ENCODE results near the gene TIMM23B. TPM values are rescaled to one million over a fixed set of nuclear protein-coding genes. Genes with fewer than 3 reads are reported as not detected.
"Not testable (repeated sequence)": the region's sequence is repeated elsewhere in the genome, so short reads cannot be mapped to it uniquely, and the experiment has no call there.

The TIMM23B gene
- total RNA-seq, 1 experiment from 2014 or later, result 24.2 TPM

GRCh38 chr10:49916451-49916850 is 25.4 kb upstream of the TIMM23B start:
- H3K79me2 ChIP-seq (ENCODE audit: insufficient read depth, low read length); H2BK120ac ChIP-seq (ENCODE audit: low read depth, low read length, poor library complexity, severe bottlenecking); H3K9me3 ChIP-seq (ENCODE audit: control insufficient read depth, low read depth, low read length); H3K27me3 ChIP-seq (ENCODE audit: insufficient read depth, low read length); H2BK12ac ChIP-seq (ENCODE audit: insufficient read length, low read depth, low read length); H3K27ac Mint-ChIP-seq; H3K4me1 Mint-ChIP-seq; H3T11ph ChIP-seq (ENCODE audit: low read length); H3K4me3 Mint-ChIP-seq; H3K4ac ChIP-seq (ENCODE audit: low read depth, low read length); H3K79me1 ChIP-seq (ENCODE audit: insufficient read depth, low read depth, low read length, poor library complexity, severe bottlenecking); H3K14ac ChIP-seq (ENCODE audit: insufficient read depth, low read length); H3K4me2 ChIP-seq (ENCODE audit: insufficient read depth, insufficient read length, low read length); H2BK15ac ChIP-seq (ENCODE audit: low read depth, low read length); H2BK20ac ChIP-seq (ENCODE audit: low read depth, low read length, poor library complexity, severe bottlenecking); H3K27ac ChIP-seq (ENCODE audit: insufficient read length, low read depth, low read length); H2AK5ac ChIP-seq (ENCODE audit: insufficient read length, low read length); H3K56ac ChIP-seq (ENCODE audit: insufficient read length, low read depth, low read length); H3K23me2 ChIP-seq (ENCODE audit: insufficient read length, low read depth, low read length, poor library complexity, severe bottlenecking); H2AFZ ChIP-seq (ENCODE audit: low read length); H4K20me1 ChIP-seq (ENCODE audit: control insufficient read depth, insufficient read depth, insufficient read length); H4K5ac ChIP-seq (ENCODE audit: insufficient read length, low read depth, low read length); H3K18ac ChIP-seq (ENCODE audit: insufficient read length, low read depth, low read length); H3K4me1 ChIP-seq (ENCODE audit: insufficient read depth, low read length); H3K27me3 Mint-ChIP-seq (ENCODE audit: low read depth); H3K23ac ChIP-seq (ENCODE audit: insufficient read length, low read depth, low read length); H4K91ac ChIP-seq (ENCODE audit: insufficient read length, low read depth, low read length); H3K9ac ChIP-seq (ENCODE audit: extremely low read depth, insufficient read length, low read length); DNase-seq; H4K8ac ChIP-seq (replicated peaks; ENCODE audit: insufficient read length, low read depth, low read length); H2BK5ac ChIP-seq (ENCODE audit: insufficient read length, low read length); H3K9me3 Mint-ChIP-seq: not testable (repeated sequence)
- H3K36me3 Mint-ChIP-seq (ENCODE audit: insufficient read depth in 1 of 3, low read depth in 3 of 3), result peaks cover 1 to 26% (median 17%) of the 10 kb centered on the region in 3 experiments; a peak in 6 of 7 replicates

GRCh38 chr10:49917927-49918326 is 23.9 kb upstream of the TIMM23B start:
- not testable (repeated sequence) for H2BK120ac ChIP-seq (ENCODE audit: low read depth, low read length, poor library complexity, severe bottlenecking); H3K9ac ChIP-seq (ENCODE audit: extremely low read depth, insufficient read length, low read length); H3K27ac Mint-ChIP-seq; H3K56ac ChIP-seq (ENCODE audit: insufficient read length, low read depth, low read length); H3T11ph ChIP-seq (ENCODE audit: low read length); H3K27ac ChIP-seq (ENCODE audit: insufficient read length, low read depth, low read length); H2BK20ac ChIP-seq (ENCODE audit: low read depth, low read length, poor library complexity, severe bottlenecking); H3K18ac ChIP-seq (ENCODE audit: insufficient read length, low read depth, low read length); H3K4ac ChIP-seq (ENCODE audit: low read depth, low read length); H3K9me3 Mint-ChIP-seq; H2AFZ ChIP-seq (ENCODE audit: low read length); H2BK5ac ChIP-seq (ENCODE audit: insufficient read length, low read length); H4K5ac ChIP-seq (ENCODE audit: insufficient read length, low read depth, low read length); H3K4me2 ChIP-seq (ENCODE audit: insufficient read depth, insufficient read length, low read length); H4K91ac ChIP-seq (ENCODE audit: insufficient read length, low read depth, low read length); H3K4me3 Mint-ChIP-seq; H3K9me3 ChIP-seq (ENCODE audit: control insufficient read depth, low read depth, low read length); H3K79me1 ChIP-seq (ENCODE audit: insufficient read depth, low read depth, low read length, poor library complexity, severe bottlenecking); H3K27me3 Mint-ChIP-seq (ENCODE audit: low read depth); H4K20me1 ChIP-seq (ENCODE audit: control insufficient read depth, insufficient read depth, insufficient read length); H3K23me2 ChIP-seq (ENCODE audit: insufficient read length, low read depth, low read length, poor library complexity, severe bottlenecking); H3K79me2 ChIP-seq (ENCODE audit: insufficient read depth, low read length); H3K14ac ChIP-seq (ENCODE audit: insufficient read depth, low read length); H2AK5ac ChIP-seq (ENCODE audit: insufficient read length, low read length); H4K8ac ChIP-seq (replicated peaks; ENCODE audit: insufficient read length, low read depth, low read length); H3K23ac ChIP-seq (ENCODE audit: insufficient read length, low read depth, low read length); H3K27me3 ChIP-seq (ENCODE audit: insufficient read depth, low read length); DNase-seq; H2BK15ac ChIP-seq (ENCODE audit: low read depth, low read length); H3K4me1 ChIP-seq (ENCODE audit: insufficient read depth, low read length); H2BK12ac ChIP-seq (ENCODE audit: insufficient read length, low read depth, low read length)
- peaks cover 1 to 26% (median 17%) of the 10 kb centered on the region in 3 experiments; a peak in 6 of 7 replicates for H3K36me3 Mint-ChIP-seq (ENCODE audit: insufficient read depth in 1 of 3, low read depth in 3 of 3)
- peaks cover 7 to 10% of the 10 kb centered on the region in 2 experiments; a peak in 3 of 4 replicates for H3K4me1 Mint-ChIP-seq

All from H9 (cell line).